ENCODE measurements around the gene EXOC6B. TPM values are rescaled to one million over a fixed set of nuclear protein-coding genes. Genes with fewer than 3 reads are reported as not detected.

Gene EXOC6B
- total and polyA plus RNA-seq, 2 of the 8 experiments (the other 6 are each of a cell fraction or from before 2014, with no cell fraction given) = 13.5 to 33.0 TPM

GRCh38 chr2:72576459-72576858, 249.4 kb downstream of the EXOC6B start:
- Histone ChIP-seq H4K20me1 (replicated peaks in 1 of 2; ENCODE audit: control insufficient read depth in 1 of 2, insufficient read depth in 2 of 2, low read length in 2 of 2) (peaks cover 0 to 1% of the 10 kb centered on the region in 2 experiments), H4K8ac (ENCODE audit: extremely low read depth, insufficient read depth, low read length) (no peak overlapping the region), H3K23ac (ENCODE audit: insufficient read length) (no peak overlapping the region), H3K14ac (ENCODE audit: insufficient read length) (no peak overlapping the region), H2BK5ac (ENCODE audit: low read depth, low read length) (no peak overlapping the region), H4K91ac (replicated peaks; ENCODE audit: insufficient read length, low read length) (no peak overlapping the region), H3K23me2 (ENCODE audit: low read depth, low read length) (no peaks in the 10 kb centered on the region), H3K79me1 (ENCODE audit: low read depth, low read length) (no peaks in the 10 kb centered on the region), H3K9ac (replicated peaks in 1 of 4; ENCODE audit: extremely low read depth in 1 of 4, low read depth in 3 of 4, low read length in 3 of 4) (no peak overlapping the region), H3K79me2 (ENCODE audit: control insufficient read depth in 1 of 2, insufficient read depth in 2 of 2, low read length in 2 of 2) (no peaks in the 10 kb centered on the region), H3K9me3 (ENCODE audit: insufficient read depth in 2 of 2, low read depth in 1 of 2, low read length in 1 of 2) (no peaks in the 10 kb centered on the region), H2BK20ac (ENCODE audit: low read length) (no peak overlapping the region), H3K36me3 (ENCODE audit: control insufficient read depth in 2 of 4, insufficient read depth in 4 of 4, low read length in 3 of 4) (no peaks in the 10 kb centered on the region), H3K4me3 (ENCODE audit: extremely low read depth in 1 of 4, insufficient read depth in 2 of 4, low read depth in 3 of 4, low read length in 4 of 4) (no peak overlapping the region), H3K27me3 (replicated peaks in 1 of 4; ENCODE audit: control insufficient read depth in 3 of 4, extremely low read depth in 1 of 4, insufficient read depth in 3 of 4, low read length in 3 of 4) (no peaks in the 10 kb centered on the region), H2BK120ac (replicated peaks; ENCODE audit: low read depth, low read length) (no peak overlapping the region), H4K5ac (ENCODE audit: insufficient read length, low read depth, low read length) (no peak overlapping the region), H3K27ac (ENCODE audit: low read depth, low read length) (no peak overlapping the region), H3K4ac (replicated peaks; ENCODE audit: insufficient read length, low read depth, low read length) (no peak overlapping the region), H2AFZ (ENCODE audit: low read length) (no peak overlapping the region), H3K4me2 (ENCODE audit: insufficient read depth in 1 of 2, low read depth in 2 of 2, low read length in 2 of 2) (no peak overlapping the region), H3K18ac (ENCODE audit: extremely low read depth, low read length) (no peak overlapping the region), H2BK12ac (ENCODE audit: low read depth, low read length) (no peak overlapping the region), H3K4me1 (replicated peaks in 1 of 4; ENCODE audit: control insufficient read depth in 3 of 4, insufficient read depth in 4 of 4, low read length in 3 of 4) (no peaks in the 10 kb centered on the region), H2BK15ac (ENCODE audit: low read length) (no peak overlapping the region), H2AK5ac (ENCODE audit: low read depth, low read length) (no peak overlapping the region), H3K56ac (replicated peaks; ENCODE audit: insufficient read length, low read depth, low read length) (no peak overlapping the region)
- TF ChIP-seq TAF7 (optimal IDR thresholded peaks at IDR 0.05; ENCODE audit: borderline replicate concordance, low read depth, low read length) = no peak
- TF ChIP-seq CHD1 (IDR thresholded peaks at IDR 0.05; ENCODE audit: low read depth, low read length) = no peak
- TF ChIP-seq SAP30 (IDR thresholded peaks at IDR 0.05; ENCODE audit: insufficient read depth, insufficient replicate concordance, low read length) = no peak
- TF ChIP-seq CEBPB (IDR thresholded peaks at IDR 0.05; ENCODE audit: low read depth, low read length) = no peak
- TF ChIP-seq SP2 (IDR thresholded peaks at IDR 0.05; ENCODE audit: low read length) = no peak
- TF ChIP-seq SP1 (IDR thresholded peaks at IDR 0.05; ENCODE audit: low read depth, low read length) = no peak
- no peak for TF ChIP-seq POU5F1 (IDR thresholded peaks at IDR 0.05; ENCODE audit: low read depth, low read length)
- no peak for TF ChIP-seq RAD21 (IDR thresholded peaks at IDR 0.05 in 1 of 2, conservative IDR thresholded peaks at IDR 0.05 in 1 of 2; ENCODE audit: low read depth in 2 of 2, low read length in 2 of 2)
- no peak for TF ChIP-seq SIX5 (IDR thresholded peaks at IDR 0.05; ENCODE audit: low read depth, low read length)
- ChIA-PET POLR2A (ENCODE audit: partially characterized antibody) (no interaction called here), CTCF (ENCODE audit: partially characterized antibody) (interaction anchor here (4.0 kb wide), 1 partner anchor 425 kb away, joined by 28 read pairs; no protein-coding TSS in a partner anchor)
- no peak for DNase-seq (ENCODE audit: low read depth in 1 of 2, low spot score in 2 of 2)
- 88% methylated on average over 2 of the region's 2 CpGs; no CpG with 5 or more reads in 1 of the 2 experiments for WGBS, 2 experiments (ENCODE audit: extremely low coverage in 1 of 2, insufficient coverage in 1 of 2, insufficient read length in 1 of 2, insufficient replicate concordance in 2 of 2, low coverage in 1 of 2, low lambda C conversion rate in 2 of 2, missing lambda C conversion rate in 1 of 2)
- no peak for FAIRE-seq
